Activated T-cell treated with anti-CD3 and anti-CD28 coated beads, Interleukin-2, amount 50 U/mL, for 24 hours (primary cell): Measurements from ENCODE around the gene NAA80.

Source experiments
- DNase-seq: peaks from one replicate; pipeline ENCODE4 v3.0.0-alpha.2; 2020
- H3K27ac Mint-ChIP-seq: 2 replicates; pipeline ENCODE4 v1.8.0; 2020; ENCODE audit warnings: mild to moderate bottlenecking, mixed read lengths
- H3K27me3 Mint-ChIP-seq: 2 replicates; pipeline ENCODE4 v1.8.0; 2020; ENCODE audit warnings: mixed read lengths
- H3K36me3 Mint-ChIP-seq: 2 replicates; pipeline ENCODE4 v1.8.0; 2020; ENCODE audit warnings: low read depth, mixed read lengths
- H3K4me1 Mint-ChIP-seq: 2 replicates; pipeline ENCODE4 v1.8.0; 2020; ENCODE audit warnings: low read depth, mixed read lengths
- H3K4me3 Mint-ChIP-seq: 2 replicates; pipeline ENCODE4 v1.8.0; 2020; ENCODE audit warnings: mild to moderate bottlenecking, moderate library complexity, mixed read lengths
- H3K9me3 Mint-ChIP-seq: 2 replicates; pipeline ENCODE4 v1.8.0; 2020; ENCODE audit warnings: mixed read lengths

Gene NAA80

GRCh38 chr3:50298836-50299637 is at the start of gene NAA80, which contains the start of gene HYAL3:
TSS of gene NAA80 (minus strand) at chr3:50299405. CDS start at chr3:50297463, 1,942 bp downstream.
TSS of gene HYAL3 (minus strand) at chr3:50299405. CDS start at chr3:50295602, 3,803 bp downstream.
- peak; percentile 99 for DNase-seq
- Mint-ChIP-seq H3K27me3 (no peaks in the 10 kb centered on the region), H3K4me1 (peaks cover 26% of the 10 kb centered on the region), H3K27ac (peak within 1 kb of the TSS; percentile 100), H3K36me3 (peaks cover 20% of the 10 kb centered on the region), H3K9me3 (no peaks in the 10 kb centered on the region), H3K4me3 (peak within 1 kb of the TSS; percentile 97)

DNA sequence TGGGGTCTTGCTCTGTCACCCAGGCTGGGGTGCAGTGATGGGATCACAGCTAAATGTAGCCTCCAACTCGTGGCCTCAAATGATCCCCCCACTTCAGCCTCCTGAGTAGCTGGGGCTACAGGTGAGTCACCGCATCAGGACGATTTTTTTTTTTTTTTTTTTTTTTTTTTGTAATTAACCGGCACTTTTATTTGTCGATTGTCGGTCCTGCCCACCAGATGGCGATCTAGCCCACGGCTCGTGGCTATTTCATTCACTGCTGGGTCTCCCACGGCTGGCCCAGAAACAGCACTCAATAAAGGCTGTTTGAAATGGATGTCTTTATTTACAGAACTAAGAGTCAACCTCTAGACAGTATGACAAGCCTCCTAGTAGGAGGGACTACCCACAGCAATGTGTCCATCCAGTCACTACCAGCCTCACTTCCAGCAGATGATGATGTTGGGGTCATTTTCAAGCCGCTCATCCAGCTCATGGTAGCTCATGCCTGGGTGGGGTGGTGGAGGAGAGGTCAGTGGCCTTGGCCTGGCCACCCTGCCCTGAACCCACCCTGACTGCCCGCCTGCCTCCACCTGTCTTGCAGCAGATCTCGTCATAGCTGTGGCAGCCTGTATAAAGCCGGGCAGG is 48.1 kb upstream of the NAA80 start:
- Mint-ChIP-seq H3K4me3 (no peak overlapping the region), H3K27ac (peak overlapping the region; percentile 82), H3K27me3 (no peaks in the 10 kb centered on the region), H3K36me3 (peaks cover 58% of the 10 kb centered on the region), H3K9me3 (no peaks in the 10 kb centered on the region), H3K4me1 (peaks cover 58% of the 10 kb centered on the region)
- DNase-seq = peak; percentile 78

- Mint-ChIP-seq H3K27me3 (no peaks in the 10 kb centered on the region), H3K4me3 (peak within 1 kb of the TSS; percentile 57), H3K36me3 (peaks cover 45% of the 10 kb centered on the region), H3K4me1 (peaks cover 54% of the 10 kb centered on the region), H3K27ac (peak within 1 kb of the TSS; percentile 35), H3K9me3 (no peaks in the 10 kb centered on the region)
- peak; percentile 82 for DNase-seq
Measured at GRCh38 chr3:50345586-50346234, 46.5 kb upstream of the NAA80 start, which contains the start of gene ZMYND10. TSS of gene ZMYND10 (minus strand) at chr3:50345732. CDS start at chr3:50345579, 153 bp downstream.

DNA sequence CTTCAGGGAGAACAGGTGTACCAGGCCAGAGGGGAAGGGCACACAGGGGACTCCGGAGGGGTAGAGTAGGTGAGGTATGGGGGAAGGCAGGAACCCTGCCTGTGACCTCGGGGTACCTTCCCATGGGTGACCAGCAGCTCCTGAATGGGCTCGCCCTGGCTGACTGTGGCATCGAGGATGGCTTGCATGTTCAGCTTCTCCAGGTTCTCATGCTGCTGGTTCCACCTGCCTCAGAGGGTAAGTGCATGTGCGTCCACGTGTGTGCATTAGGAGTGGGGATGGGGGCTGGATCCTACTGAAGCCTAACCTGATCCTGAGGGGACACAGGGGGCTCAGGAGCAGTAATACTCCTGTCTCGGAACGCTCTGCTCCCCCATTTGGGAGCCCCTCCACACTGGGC is 45.8 kb upstream of the NAA80 start:
- no peak overlapping the region for H3K4me3 Mint-ChIP-seq
- no peak overlapping the region for H3K27ac Mint-ChIP-seq
- no peak for DNase-seq

DNA sequence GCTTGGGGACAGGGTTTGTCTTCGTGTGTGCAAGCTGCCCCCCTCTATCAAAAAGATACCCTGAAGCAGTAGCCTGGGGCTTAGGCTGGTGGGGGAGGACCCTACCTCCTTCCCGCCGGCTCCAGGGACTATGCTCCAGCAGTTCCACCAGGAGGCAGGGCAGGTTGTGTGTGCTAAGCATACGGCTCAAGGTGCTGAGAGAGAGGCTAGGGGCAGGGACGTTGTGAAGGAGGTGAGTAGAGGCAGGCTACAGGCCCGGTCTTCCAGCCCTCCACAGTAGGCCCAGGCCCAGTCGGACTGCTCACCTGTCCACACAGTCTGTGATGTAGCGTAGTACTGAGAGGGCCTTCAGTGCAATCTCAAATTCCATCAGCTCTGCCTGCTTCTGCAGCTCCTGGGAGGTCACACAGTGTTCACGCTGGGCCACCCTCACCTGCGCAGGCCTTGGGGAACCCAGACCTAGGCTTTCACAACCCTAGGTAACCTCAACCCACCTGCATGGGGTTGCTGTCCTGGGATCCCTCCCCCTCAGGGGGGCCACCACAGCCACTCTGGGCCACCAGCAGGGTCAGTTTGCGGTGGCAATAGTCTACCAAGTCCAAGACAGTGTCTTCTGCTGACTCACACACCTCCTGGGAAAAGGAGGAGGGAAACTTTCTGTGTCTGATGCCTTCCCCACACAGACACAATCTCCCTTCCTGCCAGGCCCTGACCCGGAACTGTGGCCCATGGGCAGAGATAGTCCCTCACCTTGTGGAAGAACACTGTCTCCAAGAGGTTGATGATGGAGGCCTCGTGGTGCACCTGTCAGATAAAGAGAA is 43.8 kb upstream of the NAA80 start:
- H3K27ac Mint-ChIP-seq = peak overlapping the region; percentile 26
- no peaks in the 10 kb centered on the region for H3K27me3 Mint-ChIP-seq
- no peak overlapping the region for H3K4me3 Mint-ChIP-seq
- no peak for DNase-seq
- H3K9me3 Mint-ChIP-seq = no peaks in the 10 kb centered on the region
- H3K36me3 Mint-ChIP-seq = peaks cover 38% of the 10 kb centered on the region
- H3K4me1 Mint-ChIP-seq = peaks cover 47% of the 10 kb centered on the region

More for the DNA sequence above, 45.8 kb upstream of the NAA80 start:
- Mint-ChIP-seq H3K9me3 (no peaks in the 10 kb centered on the region), H3K27me3 (no peaks in the 10 kb centered on the region), H3K4me1 (peaks cover 49% of the 10 kb centered on the region), H3K36me3 (peaks cover 42% of the 10 kb centered on the region)

GRCh38 chr3:50341996-50342650 is 42.9 kb upstream of the NAA80 start:
- DNase-seq = no peak
- Mint-ChIP-seq H3K36me3 (peaks cover 38% of the 10 kb centered on the region), H3K4me3 (peak overlapping the region; percentile 94), H3K9me3 (no peaks in the 10 kb centered on the region), H3K27me3 (no peaks in the 10 kb centered on the region), H3K4me1 (peaks cover 39% of the 10 kb centered on the region), H3K27ac (no peak overlapping the region)

DNA sequence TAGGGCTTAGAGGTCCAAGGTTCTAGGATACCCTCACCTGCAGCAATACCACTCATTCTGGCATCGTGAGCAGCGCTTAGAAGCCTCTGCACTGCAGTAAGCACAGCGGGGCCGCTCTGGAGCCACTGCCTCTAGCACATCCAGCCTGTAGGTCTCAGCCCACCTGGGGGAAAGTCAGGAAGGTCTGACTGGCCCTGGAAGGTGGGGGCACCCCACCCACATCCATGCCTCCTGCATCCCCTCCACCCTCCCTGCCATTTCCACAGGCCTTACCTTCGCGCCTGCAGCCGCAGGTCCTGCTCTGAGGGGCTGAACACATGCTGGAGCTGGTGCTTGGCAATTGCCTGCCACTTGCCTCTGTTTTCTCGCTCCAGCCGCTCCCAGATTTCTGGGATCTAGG is 42.3 kb upstream of the NAA80 start:
- no peak for DNase-seq
- Mint-ChIP-seq H3K27ac (peak overlapping the region; percentile 90), H3K4me1 (peaks cover 39% of the 10 kb centered on the region), H3K36me3 (peaks cover 41% of the 10 kb centered on the region), H3K4me3 (peak overlapping the region; percentile 94), H3K9me3 (no peaks in the 10 kb centered on the region), H3K27me3 (no peaks in the 10 kb centered on the region)

DNA sequence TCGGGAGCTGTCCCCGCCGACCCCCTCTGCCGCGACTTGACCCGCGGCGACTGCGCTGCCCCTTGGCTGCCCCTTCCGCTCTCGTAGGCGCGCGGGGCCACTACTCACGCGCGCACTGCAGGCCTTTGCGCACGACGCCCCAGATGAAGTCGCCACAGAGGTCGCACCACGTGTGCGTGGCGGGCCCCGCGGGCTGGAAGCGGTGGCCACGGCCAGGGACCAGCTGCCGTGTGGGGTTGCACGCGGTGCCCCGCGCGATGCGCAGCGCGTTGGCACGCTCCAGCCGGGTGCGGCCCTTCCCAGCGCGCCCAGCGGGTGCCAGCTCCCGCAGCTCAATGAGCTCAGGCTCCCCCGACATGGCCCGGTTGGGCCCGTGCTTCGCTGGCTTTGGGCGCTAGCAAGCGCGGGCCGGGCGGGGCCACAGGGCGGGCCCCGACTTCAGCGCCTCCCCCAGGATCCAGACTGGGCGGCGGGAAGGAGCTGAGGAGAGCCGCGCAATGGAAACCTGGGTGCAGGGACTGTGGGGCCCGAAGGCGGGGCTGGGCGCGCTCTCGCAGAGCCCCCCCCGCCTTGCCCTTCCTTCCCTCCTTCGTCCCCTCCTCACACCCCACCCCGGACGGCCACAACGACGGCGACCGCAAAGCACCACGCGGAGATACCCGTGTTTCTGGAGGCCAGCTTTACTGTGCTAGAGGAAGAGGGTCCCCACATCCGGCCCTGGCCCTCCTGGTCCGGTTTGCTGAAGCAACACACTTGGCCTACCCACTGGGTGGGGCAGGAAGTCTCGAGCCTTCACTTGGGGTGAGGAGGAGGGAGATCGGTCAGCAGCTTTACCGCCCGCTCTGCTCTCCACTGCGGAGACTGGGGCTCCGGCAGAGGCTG is 41.5 kb upstream of the NAA80 start, which contains the start of gene RASSF1:
Gene RASSF1 (minus strand): TSS at position 389 of the 882 bp plus-strand sequence. CDS start 31 bp downstream, at position 358.
- peak; percentile 85 for DNase-seq
- peaks cover 40% of the 10 kb centered on the region for H3K4me1 Mint-ChIP-seq

GRCh38 chr3:50340147-50340447 is 40.9 kb upstream of the NAA80 start:
- Mint-ChIP-seq H3K27ac (peak overlapping the region; percentile 95), H3K27me3 (no peaks in the 10 kb centered on the region), H3K36me3 (peaks cover 48% of the 10 kb centered on the region), H3K9me3 (no peaks in the 10 kb centered on the region), H3K4me1 (peaks cover 42% of the 10 kb centered on the region), H3K4me3 (peak overlapping the region; percentile 94)
- DNase-seq = no peak

More for the DNA sequence above, 41.5 kb upstream of the NAA80 start, which contains the start of gene RASSF1:
- H3K27me3 Mint-ChIP-seq = no peaks in the 10 kb centered on the region
- peaks cover 43% of the 10 kb centered on the region for H3K36me3 Mint-ChIP-seq
- no peaks in the 10 kb centered on the region for H3K9me3 Mint-ChIP-seq
- H3K4me3 Mint-ChIP-seq = peak within 1 kb of the TSS; percentile 94
- peak within 1 kb of the TSS; percentile 95 for H3K27ac Mint-ChIP-seq

DNA sequence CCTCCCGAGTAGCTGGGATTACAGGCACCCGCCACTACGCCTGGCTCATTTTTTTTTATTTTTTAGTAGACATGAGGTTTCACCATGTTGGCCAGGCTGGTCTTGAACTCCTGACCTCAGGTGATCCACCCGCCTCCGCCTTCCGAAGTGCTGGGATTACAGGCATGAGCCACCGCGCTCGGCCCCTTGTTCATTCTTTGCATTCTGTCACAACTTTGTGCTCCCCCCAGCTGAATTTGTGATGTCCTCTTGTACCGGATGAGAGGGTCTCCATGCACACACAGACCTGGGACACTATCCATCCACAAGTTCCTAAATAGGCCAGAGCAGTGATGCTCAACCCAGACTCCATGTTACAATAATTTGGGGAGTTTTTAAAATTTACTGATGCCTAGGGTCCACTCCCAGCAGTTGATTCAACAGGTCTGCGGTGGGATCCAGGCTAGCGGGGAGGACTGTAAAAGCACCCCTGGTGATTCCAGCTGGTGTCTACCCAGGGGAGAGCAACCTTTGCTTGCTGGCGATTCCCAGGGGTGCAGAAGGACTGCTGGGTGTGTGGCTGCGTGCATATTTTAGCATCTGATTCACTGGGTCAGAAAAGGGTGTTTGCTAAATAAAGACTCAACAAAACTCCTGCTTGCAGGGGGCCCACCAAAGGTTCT is 40.4 kb upstream of the NAA80 start:
- Mint-ChIP-seq H3K27ac (peak overlapping the region; percentile 95), H3K4me3 (peak overlapping the region; percentile 94), H3K36me3 (peaks cover 52% of the 10 kb centered on the region), H3K27me3 (no peaks in the 10 kb centered on the region), H3K4me1 (peaks cover 43% of the 10 kb centered on the region), H3K9me3 (no peaks in the 10 kb centered on the region)
- no peak for DNase-seq

GRCh38 chr3:50338965-50339364 is 39.8 kb upstream of the NAA80 start:
- Mint-ChIP-seq H3K4me1 (peaks cover 50% of the 10 kb centered on the region), H3K36me3 (peaks cover 58% of the 10 kb centered on the region), H3K27me3 (no peaks in the 10 kb centered on the region), H3K9me3 (no peaks in the 10 kb centered on the region), H3K4me3 (peak overlapping the region; percentile 94), H3K27ac (peak overlapping the region; percentile 95)
- no peak for DNase-seq

DNA sequence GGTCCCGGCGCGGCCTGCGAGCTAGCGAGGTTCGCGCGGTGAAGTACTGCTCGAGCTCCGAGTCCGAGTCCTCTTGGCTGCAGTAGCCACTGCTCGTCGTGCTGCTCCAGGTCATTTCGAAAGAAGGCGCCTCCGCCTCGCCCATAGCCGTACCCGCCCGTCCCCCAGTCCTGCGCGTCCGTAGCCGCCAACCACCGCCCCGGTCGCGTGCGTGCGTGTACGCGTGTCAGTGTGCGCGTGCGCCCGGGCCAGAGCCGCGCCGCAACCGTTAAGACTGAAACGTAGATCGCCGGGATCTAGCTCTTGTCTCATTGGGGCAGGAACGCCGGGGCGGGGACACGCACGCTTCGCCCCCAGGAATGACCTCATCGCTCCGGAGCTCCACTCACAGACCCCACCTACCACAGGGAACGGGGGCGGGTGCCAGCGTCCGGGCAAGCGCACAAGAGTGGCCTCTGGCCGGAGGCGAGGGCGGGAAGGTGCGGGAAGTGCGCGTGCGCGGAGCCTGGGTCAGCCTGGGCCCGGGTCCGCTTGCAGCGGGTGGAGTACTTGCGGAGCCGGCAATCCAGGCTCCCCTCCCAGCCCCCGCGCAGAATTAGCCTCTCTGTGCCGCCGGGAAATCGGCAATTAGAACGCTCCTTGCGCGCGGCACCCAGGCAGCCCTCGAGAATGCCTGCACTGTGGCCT is 38.1 kb upstream of the NAA80 start:
- Mint-ChIP-seq H3K36me3 (peaks cover 75% of the 10 kb centered on the region), H3K9me3 (no peaks in the 10 kb centered on the region), H3K27me3 (no peaks in the 10 kb centered on the region), H3K4me3 (peak overlapping the region; percentile 94), H3K27ac (peak overlapping the region; percentile 95), H3K4me1 (peaks cover 60% of the 10 kb centered on the region)
- DNase-seq = peak; percentile 97
